Measurements from ENCODE around the gene SYT5. TPM values are rescaled to one million over a fixed set of nuclear protein-coding genes. Genes with fewer than 3 reads are reported as not detected.

Gene SYT5
- 0.45 TPM in 1 of 2 replicates, not detected in the other for total RNA-seq (ENCODE audit: low replicate concordance)

DNA sequence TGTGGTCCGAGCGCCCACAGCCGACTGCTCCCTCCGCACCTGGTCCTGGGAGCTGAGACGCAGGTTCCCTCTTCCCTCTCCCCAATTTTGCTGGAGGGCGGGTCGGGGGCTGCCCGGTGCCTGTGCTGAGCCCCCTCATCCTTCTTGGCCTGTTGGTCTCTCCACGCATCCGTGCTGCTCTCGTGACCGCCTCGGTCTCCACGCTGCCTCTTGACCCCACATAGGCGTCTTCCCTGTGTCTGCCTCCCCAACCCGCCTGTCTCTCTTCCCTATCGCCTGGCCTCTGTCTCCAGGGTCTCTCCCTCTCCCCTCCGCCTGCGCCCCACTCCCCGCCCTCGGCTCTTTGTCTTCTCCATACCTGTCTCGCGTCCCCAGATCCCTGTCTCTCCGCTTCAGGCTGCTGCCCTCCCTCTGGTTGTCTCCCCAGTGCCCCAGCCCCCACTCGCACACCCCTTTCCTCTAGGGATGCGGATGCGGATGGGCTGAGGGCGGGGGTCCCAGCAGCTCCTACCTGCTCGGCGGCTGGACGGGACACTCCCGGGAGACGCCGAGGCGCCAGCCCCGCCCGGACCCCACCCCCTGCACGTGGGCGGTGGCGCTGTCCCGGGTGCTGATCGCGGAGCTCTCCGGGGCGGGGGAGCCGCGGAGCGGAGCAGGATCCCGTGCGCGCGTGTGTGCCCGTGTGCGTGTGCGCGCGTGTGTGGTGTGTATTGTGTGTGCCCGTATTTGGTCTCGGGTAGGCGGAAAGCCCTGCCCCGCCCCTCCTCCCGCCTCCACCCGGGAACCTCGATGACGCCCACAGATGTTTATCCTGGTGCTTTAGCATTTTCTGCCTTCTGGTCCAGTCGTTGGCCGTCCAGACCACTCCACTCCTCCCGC lies at the start of gene SYT5:
Gene SYT5, minus strand, starts transcription at position 684 of the 879 bp plus-strand sequence. CDS start 1,248 bp downstream, outside the sequence.
- peak within 1 kb of the TSS; percentile 57 for H3K4me3 ChIP-seq (ENCODE audit: low read depth, low read length)
- DNase-seq (ENCODE audit: low read depth) = no peak

DNA sequence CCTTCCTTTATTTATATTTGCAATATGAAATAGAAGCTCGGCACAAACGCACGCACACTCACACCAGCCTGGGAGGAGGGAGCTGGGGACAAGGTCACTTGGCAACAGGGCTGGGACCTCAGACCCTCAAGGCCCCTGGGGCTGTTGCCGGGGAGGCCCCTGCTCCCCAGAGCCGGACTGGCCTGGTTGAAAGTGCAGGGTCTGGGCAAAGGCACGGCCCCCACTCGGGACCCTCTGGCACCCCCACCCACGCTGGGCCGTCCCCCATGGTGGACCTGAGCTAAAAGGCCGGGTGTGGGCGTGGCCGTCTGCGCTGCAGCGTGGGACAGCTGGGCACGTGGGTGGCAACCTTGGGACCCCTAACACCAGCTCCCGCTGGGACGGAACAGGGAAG lies 49.7 kb upstream of the SYT5 start:
- no peak overlapping the region for H3K4me3 ChIP-seq (ENCODE audit: low read depth, low read length)
- TF ChIP-seq, protein P1, sequence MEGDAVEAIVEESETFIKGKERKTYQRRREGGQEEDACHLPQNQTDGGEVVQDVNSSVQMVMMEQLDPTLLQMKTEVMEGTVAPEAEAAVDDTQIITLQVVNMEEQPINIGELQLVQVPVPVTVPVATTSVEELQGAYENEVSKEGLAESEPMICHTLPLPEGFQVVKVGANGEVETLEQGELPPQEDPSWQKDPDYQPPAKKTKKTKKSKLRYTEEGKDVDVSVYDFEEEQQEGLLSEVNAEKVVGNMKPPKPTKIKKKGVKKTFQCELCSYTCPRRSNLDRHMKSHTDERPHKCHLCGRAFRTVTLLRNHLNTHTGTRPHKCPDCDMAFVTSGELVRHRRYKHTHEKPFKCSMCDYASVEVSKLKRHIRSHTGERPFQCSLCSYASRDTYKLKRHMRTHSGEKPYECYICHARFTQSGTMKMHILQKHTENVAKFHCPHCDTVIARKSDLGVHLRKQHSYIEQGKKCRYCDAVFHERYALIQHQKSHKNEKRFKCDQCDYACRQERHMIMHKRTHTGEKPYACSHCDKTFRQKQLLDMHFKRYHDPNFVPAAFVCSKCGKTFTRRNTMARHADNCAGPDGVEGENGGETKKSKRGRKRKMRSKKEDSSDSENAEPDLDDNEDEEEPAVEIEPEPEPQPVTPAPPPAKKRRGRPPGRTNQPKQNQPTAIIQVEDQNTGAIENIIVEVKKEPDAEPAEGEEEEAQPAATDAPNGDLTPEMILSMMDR (IDR thresholded peaks at IDR 0.05; ENCODE audit: insufficient read depth, low read length) = no peak
- no peak for DNase-seq (ENCODE audit: low read depth)

More for the DNA sequence above, at the start of gene SYT5:
- TF ChIP-seq, protein P1 (IDR thresholded peaks at IDR 0.05; ENCODE audit: insufficient read depth, low read length) = no peak

DNA sequence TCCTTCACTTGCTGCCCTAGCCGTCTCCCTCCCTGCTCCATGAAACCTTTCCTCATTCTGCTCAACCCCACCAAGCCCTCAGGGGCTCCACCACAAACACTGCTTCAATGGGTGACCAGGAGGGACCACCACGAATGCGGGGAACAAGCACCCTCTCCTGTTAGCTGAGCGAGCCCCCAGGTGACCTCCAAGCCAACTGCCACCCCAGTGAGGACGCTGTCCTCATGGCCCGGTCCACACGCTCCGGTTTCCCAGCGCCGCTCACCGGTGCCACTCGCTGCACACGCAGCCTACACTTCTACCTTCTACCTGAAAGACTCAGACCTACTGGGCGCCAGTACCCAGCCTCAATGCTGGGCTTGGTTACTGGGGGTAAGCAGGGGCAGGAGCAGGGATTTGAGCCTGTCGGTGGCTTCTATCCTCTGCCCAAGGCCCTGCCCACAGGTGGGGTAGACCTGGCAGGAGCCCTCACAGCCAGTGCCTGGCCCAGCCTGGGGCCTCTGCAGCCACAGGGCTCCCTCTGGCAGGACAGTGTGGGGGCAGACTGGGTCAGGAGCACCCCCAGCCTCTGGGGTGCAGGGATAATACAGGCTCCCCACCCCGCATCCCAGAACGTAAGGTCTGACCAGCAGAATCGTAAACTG lies 49.2 kb upstream of the SYT5 start:
- TF ChIP-seq, protein P1 (IDR thresholded peaks at IDR 0.05; ENCODE audit: insufficient read depth, low read length) = no peak
- DNase-seq (ENCODE audit: low read depth) = no peak
- no peak overlapping the region for H3K4me3 ChIP-seq (ENCODE audit: low read depth, low read length)

DNA sequence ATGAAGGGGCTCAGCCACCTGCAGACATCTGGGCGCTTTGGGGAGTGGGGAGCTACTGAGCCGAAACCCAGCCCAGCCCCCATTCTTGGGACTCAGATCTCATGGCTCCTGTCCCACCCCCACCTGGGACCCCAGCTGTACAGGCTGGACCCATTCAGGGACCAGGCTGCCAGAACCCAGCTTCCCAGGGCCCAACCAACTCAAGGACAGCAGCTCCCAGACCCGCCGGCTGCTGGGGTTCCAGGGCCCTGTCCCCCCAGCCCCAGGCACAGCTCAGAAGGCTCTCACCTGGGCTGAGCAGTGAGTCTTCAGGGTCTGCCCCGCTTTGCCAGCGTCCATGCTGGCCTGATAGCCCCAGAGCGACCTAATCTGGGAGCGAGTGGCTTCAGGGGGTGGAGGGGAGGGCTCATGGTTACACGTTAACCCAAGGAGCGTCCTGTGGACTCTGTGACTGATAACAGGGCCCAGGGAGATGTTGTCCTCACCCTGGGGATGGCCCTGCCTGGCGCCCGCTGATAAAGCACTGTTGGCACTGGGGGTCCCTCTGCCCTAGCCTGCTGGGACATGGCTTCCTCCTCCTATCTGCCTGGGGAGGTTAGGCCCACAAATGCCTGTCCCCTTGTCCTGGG lies 48.4 kb upstream of the SYT5 start, which contains the start of gene TMEM86B:
Gene TMEM86B, minus strand, starts transcription at position 361 of the 629 bp plus-strand sequence. Its CDS starts 22 bp downstream, at position 339.
- no peak for DNase-seq (ENCODE audit: low read depth)
- H3K4me3 ChIP-seq (ENCODE audit: low read depth, low read length) = no peak within 1 kb of the TSS
- TF ChIP-seq, protein P1 (IDR thresholded peaks at IDR 0.05; ENCODE audit: insufficient read depth, low read length) = no peak

DNA sequence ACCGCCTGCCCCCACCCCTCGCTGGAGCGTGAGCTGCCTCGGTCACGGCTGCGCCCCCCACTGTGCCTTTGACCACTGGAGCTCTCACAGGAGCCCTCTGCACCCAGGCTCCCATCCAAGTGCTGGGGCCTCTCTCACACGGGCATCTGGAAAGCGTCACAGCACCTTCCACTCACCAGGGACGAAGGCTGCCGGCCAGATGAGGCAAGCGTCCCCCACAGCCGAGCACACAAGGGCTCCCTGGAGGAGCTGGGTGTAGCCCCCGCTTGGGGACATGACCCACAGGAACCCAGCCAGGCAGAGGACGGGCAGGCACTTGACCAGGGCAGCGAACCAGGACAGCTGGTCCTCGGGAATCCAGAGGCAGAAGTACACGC lies 47.9 kb upstream of the SYT5 start:
- no peak overlapping the region for H3K4me3 ChIP-seq (ENCODE audit: low read depth, low read length)
- TF ChIP-seq, protein P1 (IDR thresholded peaks at IDR 0.05; ENCODE audit: insufficient read depth, low read length) = no peak
- no peak for DNase-seq (ENCODE audit: low read depth)

DNA sequence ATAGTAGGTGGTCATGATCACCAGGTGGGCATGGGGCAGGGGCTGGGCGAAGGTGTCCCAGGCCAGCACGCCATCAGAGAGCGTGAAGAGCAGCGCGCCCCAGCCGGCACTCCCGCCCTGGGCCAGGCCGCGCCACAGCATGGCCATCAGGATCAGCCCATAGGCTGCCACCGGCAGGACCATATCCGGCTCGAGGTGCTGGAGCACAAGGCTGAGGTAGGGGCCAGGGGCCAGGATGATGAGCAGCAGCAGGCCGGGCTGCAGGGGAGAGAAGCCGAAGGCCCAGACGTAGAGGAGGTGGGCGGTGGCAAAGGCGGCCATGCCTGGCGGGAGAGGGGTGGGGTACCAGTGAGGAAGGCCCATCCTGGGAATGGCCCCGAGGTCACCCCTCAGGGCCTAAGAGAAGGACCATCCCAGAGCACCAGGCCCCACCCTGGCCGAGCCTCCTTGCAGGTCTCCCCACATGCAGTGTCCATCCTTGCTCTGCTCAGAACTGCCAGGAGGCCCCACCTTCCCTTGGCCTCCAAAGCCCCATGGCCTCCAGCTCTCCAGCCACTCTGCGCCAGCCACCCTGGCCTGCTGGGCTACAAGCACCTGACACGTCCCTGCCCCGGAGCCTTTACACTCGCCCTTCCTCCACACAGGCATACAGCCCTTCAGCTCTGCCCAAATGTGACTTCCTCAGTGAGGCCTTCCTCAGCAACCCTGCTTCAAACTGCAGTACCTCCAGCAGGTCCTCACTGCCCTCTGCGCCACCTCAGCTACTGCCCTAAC lies 47.3 kb upstream of the SYT5 start:
- no peak for DNase-seq (ENCODE audit: low read depth)
- TF ChIP-seq, protein P1 (IDR thresholded peaks at IDR 0.05; ENCODE audit: insufficient read depth, low read length) = no peak

More for the DNA sequence above, 47.3 kb upstream of the SYT5 start:
- H3K4me3 ChIP-seq (ENCODE audit: low read depth, low read length) = no peak overlapping the region
